ENCODE data around the gene ZFAND2A.
"Not testable (repeated sequence)": the region's sequence is repeated elsewhere in the genome, so short reads cannot be mapped to it uniquely, and the experiment has no call there.

Gene ZFAND2A

DNA sequence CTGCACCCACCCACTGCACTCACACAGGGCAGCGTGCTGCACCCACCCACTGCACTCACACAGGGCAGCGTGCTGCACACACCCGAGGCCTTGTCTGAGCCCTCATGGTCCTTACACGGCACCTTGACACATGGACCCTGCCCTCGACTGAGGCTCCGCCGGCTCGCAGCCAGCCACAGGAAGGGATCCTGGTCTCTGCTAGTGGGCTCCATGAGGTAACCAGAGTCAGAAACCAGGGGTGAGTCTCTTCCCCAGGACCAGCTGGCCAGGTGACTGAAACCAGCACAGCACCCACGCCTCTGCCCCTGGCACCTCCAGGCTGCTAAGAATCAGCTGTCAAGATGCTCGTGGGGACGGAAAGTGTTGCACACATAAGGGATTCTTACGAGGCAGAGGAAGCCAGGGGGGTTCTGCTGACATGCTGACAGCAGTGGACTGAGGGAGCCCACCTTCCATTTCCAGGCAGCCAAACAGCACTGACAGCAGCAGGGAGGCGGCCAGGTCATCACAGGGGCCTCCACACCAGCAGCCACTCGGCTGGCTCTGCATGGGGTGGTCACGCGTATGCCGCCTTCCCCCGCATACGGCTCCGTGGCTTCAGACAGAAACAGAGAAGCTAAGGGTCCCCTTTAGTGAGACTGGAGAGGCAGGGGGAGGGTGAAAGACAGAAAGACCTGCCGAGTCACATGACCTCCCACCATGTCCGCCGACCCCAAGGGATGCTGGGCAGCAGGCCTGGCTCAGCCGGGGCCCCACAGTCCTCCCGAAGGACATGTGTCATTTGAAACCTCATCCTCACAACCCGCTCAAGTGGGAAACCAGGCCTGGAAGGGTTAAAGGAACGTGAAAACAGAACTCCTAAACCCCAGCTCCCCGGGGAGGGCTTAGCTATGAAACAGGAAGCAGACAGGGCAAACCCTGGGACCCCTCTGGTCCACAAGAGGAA lies 37.8 kb downstream of the ZFAND2A start:
- no peak for DNase-seq

GRCh38 chr7:1121476-1121875 lies 38.5 kb downstream of the ZFAND2A start:
- no peak for DNase-seq

GRCh38 chr7:1120791-1121190 lies 39.2 kb downstream of the ZFAND2A start:
- no peak for DNase-seq

DNA sequence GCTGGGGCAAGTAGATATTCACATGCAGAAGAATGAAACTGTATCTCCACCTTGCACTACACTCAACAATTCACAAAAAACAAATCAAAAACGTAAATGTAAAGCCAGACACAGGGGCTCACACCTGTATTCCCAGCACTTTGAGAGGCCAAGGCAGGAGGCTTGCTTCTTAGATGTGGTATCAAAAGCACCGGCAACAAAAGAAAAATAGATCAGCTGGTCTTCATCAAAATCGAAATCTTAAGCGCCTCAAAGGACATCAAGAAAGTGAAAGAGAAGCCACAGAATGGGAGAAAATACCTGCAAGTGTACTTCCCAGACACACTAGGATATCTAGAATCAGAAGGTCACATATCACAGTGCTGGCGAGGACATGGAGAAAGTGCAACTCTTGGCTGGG lies 40.8 kb downstream of the ZFAND2A start:
- DNase-seq = no peak

DNA sequence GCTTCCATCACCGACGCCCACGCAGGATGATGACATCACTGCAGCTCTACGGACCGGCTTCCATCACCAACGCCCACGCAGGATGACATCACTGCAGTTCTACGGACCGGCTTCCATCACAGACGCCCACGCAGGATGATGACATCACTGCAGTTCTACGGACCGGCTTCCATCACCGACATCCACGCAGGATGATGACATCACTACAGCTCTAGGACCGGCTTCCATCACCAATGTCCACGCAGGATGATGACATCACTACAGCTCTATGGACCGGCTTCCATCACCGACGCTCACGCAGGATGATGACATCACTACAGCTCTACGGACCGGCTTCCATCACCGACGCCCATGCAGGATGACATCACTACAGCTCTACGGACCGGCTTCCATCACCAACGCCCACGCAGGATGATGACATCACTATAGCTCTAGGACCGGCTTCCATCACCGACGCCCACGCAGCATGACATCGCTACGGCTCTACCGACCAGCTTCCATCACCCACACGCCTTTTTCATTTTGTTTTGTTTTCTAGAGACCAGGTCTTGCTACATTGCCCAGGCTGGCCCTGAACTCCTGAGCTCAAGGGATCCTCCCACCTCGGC lies 42.6 kb downstream of the ZFAND2A start:
- no peak for DNase-seq

DNA sequence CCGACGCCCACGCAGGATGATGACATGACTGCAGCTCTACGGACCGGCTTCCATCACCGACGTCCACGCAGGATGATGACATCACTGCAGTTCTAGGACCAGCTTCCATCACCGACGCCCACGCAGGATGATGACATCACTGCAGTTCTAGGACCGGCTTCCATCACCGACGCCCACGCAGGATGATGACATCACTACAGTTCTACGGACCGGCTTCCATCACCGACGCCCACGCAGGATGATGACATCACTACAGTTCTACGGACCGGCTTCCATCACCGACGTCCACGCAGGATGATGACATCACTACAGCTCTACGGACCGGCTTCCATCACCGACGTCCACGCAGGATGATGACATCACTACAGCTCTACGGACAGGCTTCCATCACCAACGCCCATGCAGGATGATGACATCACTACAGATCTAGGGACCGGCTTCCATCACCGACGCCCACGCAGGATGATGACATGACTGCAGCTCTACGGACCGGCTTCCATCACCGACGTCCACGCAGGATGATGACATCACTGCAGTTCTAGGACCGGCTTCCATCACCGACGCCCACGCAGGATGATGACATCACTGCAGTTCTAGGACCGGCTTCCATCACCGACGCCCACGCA lies 43.5 kb downstream of the ZFAND2A start:
- not testable (repeated sequence) for DNase-seq

GRCh38 chr7:1115171-1116045 lies 44.6 kb downstream of the ZFAND2A start:
- DNase-seq = not testable (repeated sequence)

- no peak for DNase-seq
Measured at GRCh38 chr7:1114505-1114904, 45.5 kb downstream of the ZFAND2A start.

GRCh38 chr7:1114088-1114487 lies 45.9 kb downstream of the ZFAND2A start:
- DNase-seq = no peak

- no peak for DNase-seq
Measured at GRCh38 chr7:1113548-1113885, 46.5 kb downstream of the ZFAND2A start.

DNA sequence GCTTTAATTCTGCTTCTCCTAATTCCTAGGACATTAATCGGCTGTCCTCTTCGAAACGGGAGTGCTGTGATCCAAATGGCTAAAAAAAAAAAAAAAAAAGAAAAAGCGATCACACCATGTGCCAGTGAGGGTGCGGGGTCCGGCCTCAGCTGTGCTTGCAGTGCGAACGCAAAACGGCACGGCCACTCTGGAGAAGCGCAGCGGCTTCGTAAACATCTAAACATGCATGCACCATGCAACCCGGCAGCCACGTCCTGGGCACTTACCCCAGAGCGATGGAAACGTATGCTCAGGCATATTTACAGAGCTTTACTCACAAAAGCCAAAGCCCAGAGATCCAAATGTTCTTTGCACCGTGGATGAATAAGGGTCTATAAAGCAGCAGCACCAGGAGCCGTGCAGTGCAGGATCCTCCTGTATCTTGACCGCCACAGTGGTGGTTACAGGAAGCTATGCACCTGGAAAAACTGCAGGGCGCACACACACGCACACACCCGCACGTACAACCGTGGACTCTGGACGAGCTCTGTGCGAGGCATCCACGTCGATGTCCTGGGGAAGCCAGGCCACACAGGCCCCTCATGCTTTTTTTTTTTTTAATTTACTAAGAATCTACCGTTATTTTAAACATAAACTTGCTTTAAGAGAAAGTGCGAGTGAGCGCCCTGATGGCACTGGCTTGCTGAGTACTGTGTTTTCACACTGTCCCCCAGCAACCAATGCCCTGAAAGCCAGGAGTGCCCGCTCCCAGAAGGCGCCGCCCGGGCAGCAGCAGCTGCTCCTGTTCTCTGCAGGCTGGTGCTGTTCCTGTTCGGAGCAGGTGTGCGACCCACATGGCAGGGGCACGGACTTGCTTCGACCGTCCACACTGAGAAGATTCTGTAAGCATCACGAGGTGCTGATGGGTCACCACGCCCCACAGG lies 47.1 kb downstream of the ZFAND2A start:
- no peak for DNase-seq

- DNase-seq = no peak
Measured at GRCh38 chr7:1112109-1112508, 47.9 kb downstream of the ZFAND2A start.

- no peak for DNase-seq
Measured at GRCh38 chr7:1111156-1111555, 48.8 kb downstream of the ZFAND2A start.

DNA sequence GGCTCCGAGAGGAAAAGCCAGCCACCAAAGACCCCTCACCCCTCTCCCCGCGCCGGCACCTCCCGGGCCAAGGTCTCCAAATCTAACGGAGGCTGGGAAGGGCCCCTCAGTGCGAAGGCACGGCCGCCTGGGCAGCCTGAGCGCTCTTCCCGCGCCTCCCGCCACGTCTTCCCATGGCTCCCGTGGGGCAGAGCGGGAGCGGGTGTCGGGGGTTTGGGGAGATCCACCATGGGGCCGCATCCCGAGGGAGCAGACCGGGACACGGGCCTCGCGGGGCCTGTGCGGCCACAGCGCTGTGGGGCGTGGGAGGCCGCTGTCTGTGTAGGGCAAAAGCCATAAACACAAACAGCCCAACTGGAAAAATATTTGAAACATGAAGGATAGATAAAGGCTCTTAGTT lies 49.6 kb downstream of the ZFAND2A start:
- no peak for DNase-seq

DNA sequence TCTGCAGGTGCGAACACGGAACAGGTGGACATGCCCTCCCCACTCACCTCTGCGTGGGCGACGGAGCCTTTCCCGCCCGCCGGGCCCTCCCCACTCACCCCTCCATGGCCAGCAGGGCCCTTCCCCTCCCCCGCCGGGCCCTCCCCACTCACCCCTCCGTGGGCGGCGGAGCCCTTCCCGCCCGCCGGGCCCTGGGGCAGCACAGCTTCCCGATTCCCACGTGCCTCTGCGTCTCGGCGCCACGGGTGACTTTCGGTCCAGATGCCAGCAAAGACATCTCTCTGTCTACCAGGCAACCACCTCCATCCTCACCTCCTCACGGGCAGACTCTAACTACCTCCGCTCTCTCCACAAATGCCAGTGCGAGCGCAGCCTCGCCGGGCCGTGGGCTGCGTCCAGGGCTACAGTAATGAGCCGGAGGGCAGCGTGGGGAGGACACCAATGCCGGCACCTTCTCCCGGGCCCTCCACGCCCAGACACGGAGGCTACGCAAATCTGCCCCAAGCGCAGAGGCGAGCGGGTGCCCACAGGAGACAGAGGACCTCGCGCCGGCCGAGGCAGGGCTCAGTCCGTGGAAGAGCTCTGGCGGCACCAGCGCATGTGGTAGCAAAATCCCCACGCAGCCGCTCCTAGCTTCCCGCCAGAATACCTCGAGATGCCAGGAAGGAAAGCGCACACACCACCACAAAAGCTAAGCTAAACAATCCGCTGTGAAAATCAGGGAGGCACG lies 50.2 kb downstream of the ZFAND2A start:
- no peak for DNase-seq

DNA sequence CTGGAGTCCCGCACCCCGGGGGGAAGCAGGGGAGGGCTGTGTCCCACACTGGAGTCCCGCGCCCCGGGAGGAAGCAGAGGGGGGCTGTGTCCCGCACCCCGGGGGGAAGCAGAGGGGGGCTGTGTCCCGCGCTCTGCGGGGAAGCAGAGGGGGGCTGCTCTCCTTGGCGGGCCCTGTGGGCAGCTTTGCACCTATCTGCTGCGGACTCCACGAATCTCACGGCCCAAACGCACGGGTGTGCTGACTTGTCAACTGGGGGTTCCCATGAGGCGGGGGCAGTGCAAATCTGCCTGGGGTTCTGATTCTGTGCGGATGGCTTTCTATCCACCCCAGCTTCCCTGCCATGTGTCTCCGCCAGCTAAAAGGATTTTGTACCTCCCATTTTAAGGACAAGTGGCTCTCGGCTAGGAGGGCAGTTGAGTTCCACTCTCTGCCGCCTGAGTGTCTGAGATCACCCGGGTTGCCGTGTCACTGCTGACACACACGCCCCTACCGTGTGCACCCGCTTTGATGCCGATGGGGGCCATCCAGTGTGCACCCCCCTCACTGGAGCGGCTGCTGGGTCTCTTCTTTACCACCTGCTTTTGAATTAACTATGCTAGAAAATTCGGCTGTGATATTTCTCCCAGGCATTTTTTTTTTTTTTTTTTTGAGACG lies 51.6 kb downstream of the ZFAND2A start:
- no peak for DNase-seq

DNA sequence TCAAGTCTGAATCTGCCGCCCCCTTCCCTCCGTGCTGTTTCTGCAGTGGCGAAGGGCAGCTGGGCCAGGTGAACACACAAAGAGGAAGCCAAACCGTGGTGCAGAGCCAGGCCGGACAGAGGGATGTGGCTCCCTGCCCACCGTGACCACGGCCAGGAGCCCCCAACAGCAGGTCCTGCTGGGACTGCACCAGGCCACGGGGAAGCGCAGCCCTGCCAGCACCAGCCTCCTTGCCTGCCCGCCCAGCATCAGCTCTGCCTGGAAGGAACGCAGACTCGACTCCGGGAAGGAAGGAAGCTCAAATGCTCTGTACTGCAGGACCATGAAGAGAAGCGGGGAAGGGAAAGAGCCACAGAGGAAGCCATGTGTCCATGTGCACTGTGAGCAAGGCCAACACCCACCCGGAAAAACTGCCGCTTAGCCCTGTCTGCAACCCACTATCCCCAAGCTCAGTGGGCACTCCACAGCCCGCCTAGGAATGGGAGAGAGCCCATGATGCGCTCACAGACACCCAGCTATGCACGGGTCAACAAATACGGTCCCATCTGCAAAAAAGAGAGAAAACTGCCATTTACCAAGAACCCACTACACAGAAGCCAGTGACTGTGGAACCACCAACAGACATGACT lies 53.1 kb downstream of the ZFAND2A start:
- no peak for DNase-seq

DNA sequence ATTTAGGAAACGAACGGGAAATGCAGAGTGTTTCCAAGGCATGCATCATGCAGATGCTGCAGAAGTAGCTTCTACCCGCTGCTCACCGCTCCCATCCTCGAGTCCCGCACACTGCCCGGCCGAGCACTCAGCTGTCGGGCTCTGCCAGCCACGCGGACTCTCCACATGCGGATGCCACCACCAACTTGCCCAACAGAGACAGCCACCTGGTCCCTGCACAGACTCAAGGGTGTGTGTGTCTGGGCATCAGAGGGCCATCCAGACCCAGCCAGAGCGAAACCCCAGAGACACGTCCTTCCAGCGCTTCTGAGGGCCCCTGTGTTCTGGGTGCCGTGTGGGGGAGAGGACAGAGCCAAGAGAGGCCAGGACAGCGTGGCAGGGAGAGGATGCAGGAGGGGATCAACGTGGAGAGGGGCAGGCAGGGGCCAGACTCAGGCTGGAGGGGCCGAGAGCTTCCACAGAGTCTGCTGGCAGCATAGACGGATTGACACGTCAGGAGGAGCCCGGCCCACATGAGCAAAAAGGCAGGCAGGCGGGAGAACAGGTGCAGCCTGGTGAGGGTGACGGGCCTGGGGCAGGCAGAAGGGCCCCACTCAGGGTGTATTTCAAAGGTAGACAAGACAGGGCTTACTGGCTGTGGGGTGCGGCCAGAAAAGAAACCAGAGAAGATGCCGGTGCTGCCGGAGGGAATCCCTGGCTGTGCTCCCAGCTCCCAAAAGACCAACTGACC lies 53.8 kb downstream of the ZFAND2A start:
- no peak for DNase-seq

DNA sequence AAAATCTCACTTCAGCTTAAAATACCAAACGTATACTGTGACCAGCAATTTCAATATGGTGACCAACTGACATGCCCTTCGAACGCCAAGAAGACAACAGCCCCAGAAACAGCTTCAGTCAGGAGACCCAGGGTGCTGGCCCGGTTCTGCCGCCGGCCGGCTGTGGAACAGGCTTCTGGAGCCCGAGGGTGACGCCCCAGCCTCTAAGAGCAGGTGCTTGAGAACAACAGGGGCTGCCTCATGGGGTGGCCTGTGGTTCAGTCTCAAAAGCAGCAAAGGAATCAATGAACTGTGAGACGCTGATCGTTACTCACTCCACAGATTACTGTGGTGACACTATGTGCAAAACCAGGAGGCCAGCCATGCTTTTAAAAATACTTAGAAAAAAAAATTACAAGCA lies 54.8 kb downstream of the ZFAND2A start:
- no peak for DNase-seq

Measured in fibroblast of skin of abdomen (primary cell).